Peyer's patch (tissue), 4 donors: ENCODE data around the gene RGS17. TPM values are rescaled to one million over a fixed set of nuclear protein-coding genes. Genes with fewer than 3 reads are reported as not detected.

Experiments
- DNase-seq, 3 donors: peaks; one replicate each; pipeline ENCODE4 v3.0.0-alpha.2; 2017 to 2019
- H3K27ac ChIP-seq, 4 donors: fragments of 200-600 bp; sonication (generic); one replicate each; pipeline ENCODE4 v1.5.1; 2016 to 2019
- H3K27me3 ChIP-seq, 2 donors: fragments of 200-600 bp; sonication (generic); one replicate each; pipeline ENCODE4 v1.5.1; 2019
- H3K36me3 ChIP-seq, 3 donors: fragments of 200-600 bp; sonication (generic); one replicate each; pipeline ENCODE4 v1.5.1; 2016 to 2019
- H3K4me1 ChIP-seq, 4 donors: fragments of 200-600 bp; sonication (generic); one replicate each; pipeline ENCODE4 v1.5.1; 2016 to 2019
- H3K4me3 ChIP-seq, 4 donors: fragments of 200-600 bp; sonication (generic); 1 replicate in 3 of 4; 2 replicates in 1 of 4; pipeline ENCODE4 v1.5.1; 2016 to 2019; ENCODE audit warnings: mild to moderate bottlenecking in 1 of 4
- H3K9me3 ChIP-seq, 4 donors: fragments of 200-600 bp; sonication (generic); one replicate each; pipeline ENCODE4 v1.5.1; 2016 to 2019; ENCODE audit warnings: mild to moderate bottlenecking in 1 of 4
- CTCF ChIP-seq, 6 experiments: fragments of 450-650 bp in 4 of 6; fragments of 200-600 bp in 2 of 6; sonication (generic) in 1 of 6; IDR thresholded peaks; one replicate each; pipeline ENCODE4 v1.5.1; 2017 to 2019; ENCODE audit warnings: antibody characterized with exemption in 6 of 6, mild to moderate bottlenecking in 3 of 6, moderate library complexity in 1 of 6
- POLR2A ChIP-seq, 2 donors: fragments of 450-650 bp; IDR thresholded peaks; one replicate each; pipeline ENCODE4 v1.5.1; 2017; ENCODE audit warnings: antibody characterized with exemption in 2 of 2, mild to moderate bottlenecking in 2 of 2, moderate library complexity in 2 of 2
- total RNA-seq, 4 donors: library from RNA; depleted of rRNA; stranded (reverse); fragments of >200 nt; gene quantifications; one replicate each; pipeline ENCODE4 v1.1.0, GENCODE V29; 2016

Gene RGS17
- total RNA-seq, 4 donors from 2014 or later, result 0.18 to 2.5 (median 0.67) TPM; not detected in 1

GRCh38 chr6:153076431-153076830 is 54.7 kb downstream of the RGS17 start:
- H3K27me3 ChIP-seq, result no peaks in the 10 kb centered on the region
- H3K36me3 ChIP-seq, result no peaks in the 10 kb centered on the region
- H3K27ac ChIP-seq, result no peak overlapping the region
- no peaks in the 10 kb centered on the region for H3K4me1 ChIP-seq
- TF ChIP-seq CTCF (IDR thresholded peaks at IDR 0.05), result no peak
- TF ChIP-seq POLR2A (IDR thresholded peaks at IDR 0.05), result no peak
- H3K4me3 ChIP-seq, result no peak overlapping the region
- no peaks in the 10 kb centered on the region for H3K9me3 ChIP-seq
- no peak for DNase-seq

GRCh38 chr6:153074761-153075160 is 56.3 kb downstream of the RGS17 start:
- H3K36me3 ChIP-seq, result no peaks in the 10 kb centered on the region
- DNase-seq, result no peak
- H3K9me3 ChIP-seq, result no peaks in the 10 kb centered on the region
- H3K4me1 ChIP-seq, result no peaks in the 10 kb centered on the region
- TF ChIP-seq CTCF (IDR thresholded peaks at IDR 0.05) (no peak), POLR2A (IDR thresholded peaks at IDR 0.05) (no peak)
- H3K4me3 ChIP-seq, result no peak overlapping the region
- no peak overlapping the region for H3K27ac ChIP-seq
- no peaks in the 10 kb centered on the region for H3K27me3 ChIP-seq

- Histone ChIP-seq H3K9me3 (no peaks in the 10 kb centered on the region), H3K27me3 (no peaks in the 10 kb centered on the region), H3K4me1 (no peaks in the 10 kb centered on the region), H3K36me3 (no peaks in the 10 kb centered on the region), H3K27ac (no peak overlapping the region), H3K4me3 (no peak overlapping the region)
- TF ChIP-seq CTCF (IDR thresholded peaks at IDR 0.05) (no peak), POLR2A (IDR thresholded peaks at IDR 0.05) (no peak)
- DNase-seq, result no peak
Observed at GRCh38 chr6:153073841-153074240, 57.2 kb downstream of the RGS17 start.

GRCh38 chr6:153070756-153071155 is 60.3 kb downstream of the RGS17 start:
- Histone ChIP-seq H3K27ac (no peak overlapping the region), H3K36me3 (no peaks in the 10 kb centered on the region), H3K27me3 (no peaks in the 10 kb centered on the region), H3K4me1 (no peaks in the 10 kb centered on the region), H3K9me3 (no peaks in the 10 kb centered on the region), H3K4me3 (no peak overlapping the region)
- DNase-seq, result no peak
- TF ChIP-seq CTCF (IDR thresholded peaks at IDR 0.05) (no peak), POLR2A (IDR thresholded peaks at IDR 0.05) (no peak)

GRCh38 chr6:153069897-153070296 is 61.2 kb downstream of the RGS17 start:
- no peak for DNase-seq
- Histone ChIP-seq H3K9me3 (no peaks in the 10 kb centered on the region), H3K36me3 (no peaks in the 10 kb centered on the region), H3K27ac (no peak overlapping the region), H3K4me1 (no peaks in the 10 kb centered on the region), H3K4me3 (no peak overlapping the region), H3K27me3 (no peaks in the 10 kb centered on the region)
- TF ChIP-seq CTCF (IDR thresholded peaks at IDR 0.05) (no peak), POLR2A (IDR thresholded peaks at IDR 0.05) (no peak)

GRCh38 chr6:153065222-153065621 is 65.9 kb downstream of the RGS17 start:
- TF ChIP-seq CTCF (IDR thresholded peaks at IDR 0.05) (no peak), POLR2A (IDR thresholded peaks at IDR 0.05) (no peak)
- H3K27ac ChIP-seq, result no peak overlapping the region
- no peaks in the 10 kb centered on the region for H3K27me3 ChIP-seq
- DNase-seq, result no peak
- H3K4me3 ChIP-seq, result no peak overlapping the region
- H3K9me3 ChIP-seq, result no peaks in the 10 kb centered on the region
- no peaks in the 10 kb centered on the region for H3K4me1 ChIP-seq
- H3K36me3 ChIP-seq, result no peaks in the 10 kb centered on the region
